K562 treated with DMSO at 1 percent for 12 hours (cell line): Measurements from ENCODE around the gene SPATA31A1. TPM values are rescaled to one million over a fixed set of nuclear protein-coding genes. Genes with fewer than 3 reads are reported as not detected.

Experiments used
- total RNA-seq: library from RNA; unstranded; fragments of 300-600 nt; gene quantifications from 2 replicates; pipeline ENCODE4 v1.2.3, GENCODE V29; 2022; ENCODE audit not compliant: insufficient read depth

The SPATA31A1 gene
- not detected in 2 replicates for total RNA-seq

GRCh38 chr9:39355369-39355768 lies at the start of gene SPATA31A1:
TSS of gene SPATA31A1 (plus strand) at chr9:39355669. CDS start at chr9:39355731, 62 bp downstream.

Other genes with a start within 250 kb of the SPATA31A1 start
- gene CNTNAP3, start 67.5 kb upstream of the SPATA31A1 start, total RNA-seq: not detected in 2 replicates